ENCODE measurements around the gene MTMR2. TPM values are rescaled to one million over a fixed set of nuclear protein-coding genes. Genes with fewer than 3 reads are reported as not detected.

MTMR2 gene
- total and polyA plus RNA-seq, 12 donors: 6.9 to 31.6 (median 23.7) TPM

- no peaks in the 10 kb centered on the region for H3K27me3 ChIP-seq
- WGBS, 4 donors: 77 to 96% (median 83%) methylated on average over 5 of the region's 5 CpGs
- no peak overlapping the region for H3K27ac ChIP-seq
- H3K9me3 ChIP-seq (replicated peaks in 1 of 3): no peaks in the 10 kb centered on the region
- TF ChIP-seq, protein P1, sequence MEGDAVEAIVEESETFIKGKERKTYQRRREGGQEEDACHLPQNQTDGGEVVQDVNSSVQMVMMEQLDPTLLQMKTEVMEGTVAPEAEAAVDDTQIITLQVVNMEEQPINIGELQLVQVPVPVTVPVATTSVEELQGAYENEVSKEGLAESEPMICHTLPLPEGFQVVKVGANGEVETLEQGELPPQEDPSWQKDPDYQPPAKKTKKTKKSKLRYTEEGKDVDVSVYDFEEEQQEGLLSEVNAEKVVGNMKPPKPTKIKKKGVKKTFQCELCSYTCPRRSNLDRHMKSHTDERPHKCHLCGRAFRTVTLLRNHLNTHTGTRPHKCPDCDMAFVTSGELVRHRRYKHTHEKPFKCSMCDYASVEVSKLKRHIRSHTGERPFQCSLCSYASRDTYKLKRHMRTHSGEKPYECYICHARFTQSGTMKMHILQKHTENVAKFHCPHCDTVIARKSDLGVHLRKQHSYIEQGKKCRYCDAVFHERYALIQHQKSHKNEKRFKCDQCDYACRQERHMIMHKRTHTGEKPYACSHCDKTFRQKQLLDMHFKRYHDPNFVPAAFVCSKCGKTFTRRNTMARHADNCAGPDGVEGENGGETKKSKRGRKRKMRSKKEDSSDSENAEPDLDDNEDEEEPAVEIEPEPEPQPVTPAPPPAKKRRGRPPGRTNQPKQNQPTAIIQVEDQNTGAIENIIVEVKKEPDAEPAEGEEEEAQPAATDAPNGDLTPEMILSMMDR (IDR thresholded peaks at IDR 0.05): no peak
- TF ChIP-seq POLR2A (IDR thresholded peaks at IDR 0.05): no peak
- intact Hi-C loops (cut with DNase I): no loop called here
- H3K4me3 ChIP-seq: no peak overlapping the region
- no peaks in the 10 kb centered on the region for H3K36me3 ChIP-seq (replicated peaks in 1 of 2)
- no peak for DNase-seq
- no peaks in the 10 kb centered on the region for H3K4me1 ChIP-seq (replicated peaks in 1 of 2)
These were observed 9.7 kb upstream of the MTMR2 start for GRCh38 chr11:95933594-95933993.

GRCh38 chr11:95931916-95932315, 8.0 kb upstream of the MTMR2 start:
- Histone ChIP-seq H3K36me3 (replicated peaks in 1 of 2) (no peaks in the 10 kb centered on the region), H3K27ac (no peak overlapping the region), H3K4me1 (replicated peaks in 1 of 2) (no peaks in the 10 kb centered on the region), H3K4me3 (no peak overlapping the region), H3K27me3 (no peaks in the 10 kb centered on the region), H3K9me3 (replicated peaks in 1 of 3) (no peaks in the 10 kb centered on the region)
- TF ChIP-seq, protein P1 (IDR thresholded peaks at IDR 0.05): no peak
- no peak for TF ChIP-seq POLR2A (IDR thresholded peaks at IDR 0.05)
- intact Hi-C loops (cut with DNase I): no loop called here
- no peak for DNase-seq
- 64 to 79% (median 71%) methylated on average over 1 of the region's 1 CpG for WGBS, 4 donors

GRCh38 chr11:95930948-95931347, 7.0 kb upstream of the MTMR2 start:
- H3K4me1 ChIP-seq (replicated peaks in 1 of 2): no peaks in the 10 kb centered on the region
- WGBS, 4 donors: 56 to 66% (median 63%) methylated on average over 1 of the region's 1 CpG
- no peak for TF ChIP-seq POLR2A (IDR thresholded peaks at IDR 0.05)
- TF ChIP-seq, protein P1 (IDR thresholded peaks at IDR 0.05): no peak
- no peaks in the 10 kb centered on the region for H3K9me3 ChIP-seq (replicated peaks in 1 of 3)
- intact Hi-C loops (cut with DNase I): no loop called here
- no peak overlapping the region for H3K4me3 ChIP-seq
- no peak for DNase-seq
- H3K27me3 ChIP-seq: no peaks in the 10 kb centered on the region
- H3K36me3 ChIP-seq (replicated peaks in 1 of 2): no peaks in the 10 kb centered on the region
- no peak overlapping the region for H3K27ac ChIP-seq

GRCh38 chr11:95926726-95927125, 2.8 kb upstream of the MTMR2 start:
- 78 to 88% (median 84%) methylated on average over 1 of the region's 1 CpG for WGBS, 4 donors
- Histone ChIP-seq H3K4me1 (replicated peaks in 1 of 2) (peaks cover 8 to 26% of the 10 kb centered on the region in 2 donors), H3K27ac (no peak overlapping the region), H3K4me3 (no peak overlapping the region), H3K9me3 (replicated peaks in 1 of 3) (no peaks in the 10 kb centered on the region), H3K27me3 (no peaks in the 10 kb centered on the region), H3K36me3 (replicated peaks in 1 of 2) (no peaks in the 10 kb centered on the region)
- no peak for DNase-seq
- TF ChIP-seq POLR2A (IDR thresholded peaks at IDR 0.05): no peak
- TF ChIP-seq, protein P1 (IDR thresholded peaks at IDR 0.05): no peak
- intact Hi-C loops (cut with DNase I): loop anchor here in 1 of 2 donors (10.0 kb wide), 1 partner anchor 72 kb away; no protein-coding TSS in a partner anchor

Measured in adrenal gland (tissue), 12 donors.